Endothelial cell of umbilical vein (primary cell): ENCODE measurements around the gene DNAH10.

Experiments used
- EZH2 ChIP-seq: IDR thresholded peaks from 2 replicates; pipeline ENCODE4 v1.6.1; 2012; ENCODE audit warnings: borderline replicate concordance, low read depth, mild to moderate bottlenecking, moderate library complexity, low read length, inconsistent platforms; ENCODE audit not compliant: severe bottlenecking
- FOS ChIP-seq: IDR thresholded peaks from 2 replicates; pipeline ENCODE4 v1.6.1; 2011; ENCODE audit warnings: mild to moderate bottlenecking, low read length, moderate library complexity, borderline replicate concordance; ENCODE audit not compliant: insufficient read depth
- GATA2 ChIP-seq: IDR thresholded peaks from 2 replicates; pipeline ENCODE4 v1.7.0; 2011; ENCODE audit warnings: low read depth, mild to moderate bottlenecking, moderate library complexity, mixed read lengths, low read length; ENCODE audit not compliant: insufficient read length, insufficient read depth
- JUN ChIP-seq: IDR thresholded peaks from 2 replicates; pipeline ENCODE4 v1.6.1; 2011; ENCODE audit warnings: borderline replicate concordance, low read depth; ENCODE audit not compliant: insufficient read length, insufficient read depth
- POLR2A ChIP-seq: IDR thresholded peaks from 2 replicates; pipeline ENCODE4 v1.6.1; 2012; ENCODE audit warnings: low read depth, mild to moderate bottlenecking, control low read depth, low read length
- POLR2AphosphoS5 ChIP-seq: IDR thresholded peaks from 2 replicates; pipeline ENCODE4 v1.6.1; 2012; ENCODE audit warnings: low read depth, mild to moderate bottlenecking, control low read depth, low read length, moderate library complexity; ENCODE audit not compliant: insufficient read depth
- TF ChIP-seq, protein P1 (sequence below), 2 donors: IDR thresholded peaks; 1 replicate in 1 of 2; 2 replicates in 1 of 2; pipeline ENCODE4 v1.5.1; 2011; ENCODE audit warnings: low read length in 2 of 2, mild to moderate bottlenecking in 2 of 2, moderate library complexity in 2 of 2, control low read depth in 1 of 2, inconsistent platforms in 1 of 2, low read depth in 1 of 2; ENCODE audit not compliant: insufficient read depth in 1 of 2; ENCODE audit errors: extremely low read depth in 1 of 2
- TF ChIP-seq, protein P2 (sequence below): IDR thresholded peaks from 2 replicates; pipeline ENCODE4 v1.6.1; 2011; ENCODE audit not compliant: insufficient read depth, insufficient read length

DNA sequence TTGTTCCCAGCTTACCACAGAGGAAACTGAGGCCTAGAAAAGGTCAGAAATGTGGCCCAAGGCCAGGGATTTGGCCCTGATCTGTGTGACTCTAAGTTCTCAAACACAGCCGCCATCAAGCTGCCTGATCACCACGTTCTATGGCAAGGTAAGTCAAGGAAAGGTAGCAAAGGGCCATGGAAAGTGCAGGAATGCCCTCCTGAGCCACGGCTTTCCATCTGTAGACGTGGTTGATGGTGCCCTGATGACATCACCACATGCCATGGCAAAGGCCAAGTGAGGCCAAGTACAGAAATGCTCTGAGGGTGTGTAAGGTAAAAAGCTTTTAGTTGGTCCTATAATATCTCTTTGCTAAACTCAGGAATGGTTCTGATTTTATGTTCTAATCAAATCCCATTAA lies 99.3 kb downstream of the DNAH10 start:
- TF ChIP-seq, protein P1, sequence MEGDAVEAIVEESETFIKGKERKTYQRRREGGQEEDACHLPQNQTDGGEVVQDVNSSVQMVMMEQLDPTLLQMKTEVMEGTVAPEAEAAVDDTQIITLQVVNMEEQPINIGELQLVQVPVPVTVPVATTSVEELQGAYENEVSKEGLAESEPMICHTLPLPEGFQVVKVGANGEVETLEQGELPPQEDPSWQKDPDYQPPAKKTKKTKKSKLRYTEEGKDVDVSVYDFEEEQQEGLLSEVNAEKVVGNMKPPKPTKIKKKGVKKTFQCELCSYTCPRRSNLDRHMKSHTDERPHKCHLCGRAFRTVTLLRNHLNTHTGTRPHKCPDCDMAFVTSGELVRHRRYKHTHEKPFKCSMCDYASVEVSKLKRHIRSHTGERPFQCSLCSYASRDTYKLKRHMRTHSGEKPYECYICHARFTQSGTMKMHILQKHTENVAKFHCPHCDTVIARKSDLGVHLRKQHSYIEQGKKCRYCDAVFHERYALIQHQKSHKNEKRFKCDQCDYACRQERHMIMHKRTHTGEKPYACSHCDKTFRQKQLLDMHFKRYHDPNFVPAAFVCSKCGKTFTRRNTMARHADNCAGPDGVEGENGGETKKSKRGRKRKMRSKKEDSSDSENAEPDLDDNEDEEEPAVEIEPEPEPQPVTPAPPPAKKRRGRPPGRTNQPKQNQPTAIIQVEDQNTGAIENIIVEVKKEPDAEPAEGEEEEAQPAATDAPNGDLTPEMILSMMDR (IDR thresholded peaks at IDR 0.05; ENCODE audit: extremely low read depth in 1 of 2, insufficient read depth in 1 of 2, low read depth in 1 of 2, low read length in 2 of 2) = no peak
- no peak for TF ChIP-seq FOS
- no peak for TF ChIP-seq EZH2
- TF ChIP-seq, protein P2, sequence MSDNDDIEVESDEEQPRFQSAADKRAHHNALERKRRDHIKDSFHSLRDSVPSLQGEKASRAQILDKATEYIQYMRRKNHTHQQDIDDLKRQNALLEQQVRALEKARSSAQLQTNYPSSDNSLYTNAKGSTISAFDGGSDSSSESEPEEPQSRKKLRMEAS = no peak
- TF ChIP-seq POLR2A = no peak
- TF ChIP-seq POLR2AphosphoS5 = no peak
- no peak for TF ChIP-seq GATA2
- no peak for TF ChIP-seq JUN
